Panc1 (cell line): ENCODE measurements around the gene MAP7. TPM values are rescaled to one million over a fixed set of nuclear protein-coding genes. Genes with fewer than 3 reads are reported as not detected.

Experiments
- ATAC-seq: fragments of 200-7000 bp; cut with Tn5 transposase; 2 replicates; pipeline ENCODE4 v1.9.1; 2020; ENCODE audit warnings: mild to moderate bottlenecking, moderate library complexity
- BruUV-seq: library from RNA; stranded (reverse); fragments of 400-500 nt; replicated peaks from 2 replicates; lab custom pipeline; 2021; lab: Mats Ljungman, UMichigan
- CTCF ChIA-PET: fragments of 300-600 bp; sonication (Branson Sonifier 250); formaldehyde crosslinking; loops from one replicate; lab custom pipeline; 2022; ENCODE audit warnings: antibody characterized with exemption; lab: Charles Lee
- POLR2A ChIA-PET: fragments of 300-600 bp; sonication (Branson Sonifier 250); formaldehyde crosslinking; loops from one replicate; lab custom pipeline; 2022; ENCODE audit warnings: antibody characterized with exemption; lab: Charles Lee
- DNase-seq: peaks from one replicate; pipeline ENCODE4 v3.0.0-alpha.2; 2010; ENCODE audit warnings: low read depth, low spot score
- H3K27ac ChIP-seq: 2 replicates; pipeline ENCODE4 v1.5.1; 2011; ENCODE audit warnings: mild to moderate bottlenecking, low read length, inconsistent platforms
- H3K27me3 ChIP-seq: fragments of 200-500 bp; sonication (Bioruptor generic); 2 replicates; pipeline ENCODE4 v1.6.0; 2014; ENCODE audit warnings: low read length, inconsistent platforms; ENCODE audit not compliant: control insufficient read depth, insufficient read depth
- H3K36me3 ChIP-seq: fragments of 200-500 bp; sonication (Bioruptor generic); 2 replicates; pipeline ENCODE4 v1.5.1; 2014; ENCODE audit warnings: inconsistent platforms, mild to moderate bottlenecking, low read length, moderate library complexity; ENCODE audit not compliant: control insufficient read depth, insufficient read depth
- H3K4me1 ChIP-seq: 2 replicates; pipeline ENCODE4 v1.5.1; 2011; ENCODE audit warnings: inconsistent platforms, mild to moderate bottlenecking, low read length, moderate library complexity; ENCODE audit not compliant: control insufficient read depth, insufficient read depth
- H3K4me3 ChIP-seq, 2 experiments: 2 replicates each; pipeline ENCODE4 v1.5.1; 2011 to 2012; ENCODE audit warnings: low read depth in 2 of 2, low read length in 2 of 2, mild to moderate bottlenecking in 2 of 2, inconsistent platforms in 1 of 2, moderate library complexity in 1 of 2
- H3K9me3 ChIP-seq: fragments of 200-500 bp; sonication (Bioruptor generic); 2 replicates; pipeline ENCODE4 v1.5.1; 2014; ENCODE audit warnings: low read depth, mild to moderate bottlenecking, inconsistent platforms, low read length, moderate library complexity; ENCODE audit not compliant: control insufficient read depth, insufficient read depth
- POLR2AphosphoS5 ChIP-seq: IDR thresholded peaks from 2 replicates; pipeline ENCODE4 v1.6.1; 2012; ENCODE audit warnings: mild to moderate bottlenecking, low read depth, low read length, moderate library complexity
- SIN3A ChIP-seq: IDR thresholded peaks from 2 replicates; pipeline ENCODE4 v1.6.1; 2012; ENCODE audit warnings: low read depth, mild to moderate bottlenecking, low read length, moderate library complexity, borderline replicate concordance; ENCODE audit not compliant: insufficient read depth
- TCF7L2 ChIP-seq: IDR thresholded peaks from 2 replicates; pipeline ENCODE4 v1.6.1; 2011; ENCODE audit warnings: mild to moderate bottlenecking, low read depth, low read length, inconsistent platforms
- in situ Hi-C: cut with HindIII; loops from 2 replicates; pipeline ENCODE4 v1.10.0; 2016; ENCODE audit warnings: low sequenced_read_pairs, low pct_unique_long_range_greater_than_20kb
- intact Hi-C: fragments of 100-400 bp; cut with micrococcal nuclease; formaldehyde crosslinking; loops from one replicate; pipeline ENCODE4 v1.10.0; 2022; ENCODE audit not compliant: unreplicated experiment
- total RNA-seq: library from RNA; stranded (reverse); gene quantifications from one replicate; pipeline ENCODE4 v1.2.1, GENCODE V29; 2021; ENCODE audit not compliant: unreplicated experiment
- TF ChIP-seq, protein P1 (sequence below): fragments of 450-650 bp; IDR thresholded peaks from 2 replicates; pipeline ENCODE4 v1.5.1; 2017; ENCODE audit warnings: mild to moderate bottlenecking
- TF ChIP-seq, protein P2 (sequence below), 2 experiments: IDR thresholded peaks; 2 replicates each; pipeline ENCODE4 v1.6.1; 2011 to 2012; ENCODE audit warnings: low read depth in 2 of 2, control low read depth in 1 of 2, low read length in 1 of 2, mild to moderate bottlenecking in 1 of 2, moderate library complexity in 1 of 2; ENCODE audit not compliant: insufficient read depth in 1 of 2

Gene MAP7
- total RNA-seq, 1 experiment from 2014 or later: 1.8 TPM

DNA sequence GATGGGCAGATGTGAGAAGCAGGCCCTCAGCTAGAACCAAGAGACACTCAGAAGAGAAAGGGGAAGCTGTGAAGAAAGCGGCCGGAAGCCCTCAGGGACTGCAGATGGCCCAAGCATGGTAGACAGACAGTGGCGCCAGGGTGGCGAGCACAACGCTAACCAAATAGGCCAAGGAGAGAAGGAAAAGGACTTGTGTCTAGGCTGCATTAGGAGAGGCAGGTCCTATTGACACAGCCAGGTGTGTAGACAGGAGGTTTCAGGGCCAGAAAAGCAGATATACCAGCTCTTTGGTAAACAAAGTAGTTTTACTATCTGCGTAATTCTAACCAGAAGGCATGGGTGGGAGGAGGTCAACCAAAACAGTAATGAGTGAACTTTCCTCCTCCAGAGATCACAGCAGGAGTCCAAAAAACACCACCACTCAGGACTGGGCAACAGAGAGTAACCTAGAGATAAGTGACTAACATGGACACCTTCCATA, 15.8 kb upstream of the MAP7 start:
- Histone ChIP-seq H3K4me3 (no peak overlapping the region), H3K27ac (no peak overlapping the region)
- in situ Hi-C loops: no loop called here

DNA sequence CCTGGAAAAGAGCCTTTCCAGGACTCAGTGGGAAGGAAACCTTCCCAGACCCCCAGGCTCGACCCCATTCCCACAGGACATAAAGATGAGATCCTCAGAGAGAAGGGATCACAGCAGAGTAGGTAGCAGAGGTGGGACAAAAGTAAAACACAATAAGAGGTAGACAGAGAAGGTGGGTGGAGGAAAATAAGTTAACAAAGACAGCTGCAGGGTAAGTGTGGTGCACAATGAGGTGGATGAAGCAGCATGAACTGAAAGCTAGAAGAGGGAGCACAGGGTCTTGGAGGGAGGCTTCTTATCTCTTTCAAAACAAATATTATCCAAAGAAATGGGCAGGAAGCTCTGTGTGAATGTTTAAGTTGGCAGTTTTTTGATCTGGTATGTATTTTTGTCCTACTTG, 14.0 kb upstream of the MAP7 start:
- no peaks in the 10 kb centered on the region for H3K9me3 ChIP-seq
- no peaks in the 10 kb centered on the region for H3K27me3 ChIP-seq
- no peak for DNase-seq
- BruUV-seq: no TSS peak
- ATAC-seq: no peak
- H3K4me3 ChIP-seq: no peak overlapping the region
- TF ChIP-seq, protein P1, sequence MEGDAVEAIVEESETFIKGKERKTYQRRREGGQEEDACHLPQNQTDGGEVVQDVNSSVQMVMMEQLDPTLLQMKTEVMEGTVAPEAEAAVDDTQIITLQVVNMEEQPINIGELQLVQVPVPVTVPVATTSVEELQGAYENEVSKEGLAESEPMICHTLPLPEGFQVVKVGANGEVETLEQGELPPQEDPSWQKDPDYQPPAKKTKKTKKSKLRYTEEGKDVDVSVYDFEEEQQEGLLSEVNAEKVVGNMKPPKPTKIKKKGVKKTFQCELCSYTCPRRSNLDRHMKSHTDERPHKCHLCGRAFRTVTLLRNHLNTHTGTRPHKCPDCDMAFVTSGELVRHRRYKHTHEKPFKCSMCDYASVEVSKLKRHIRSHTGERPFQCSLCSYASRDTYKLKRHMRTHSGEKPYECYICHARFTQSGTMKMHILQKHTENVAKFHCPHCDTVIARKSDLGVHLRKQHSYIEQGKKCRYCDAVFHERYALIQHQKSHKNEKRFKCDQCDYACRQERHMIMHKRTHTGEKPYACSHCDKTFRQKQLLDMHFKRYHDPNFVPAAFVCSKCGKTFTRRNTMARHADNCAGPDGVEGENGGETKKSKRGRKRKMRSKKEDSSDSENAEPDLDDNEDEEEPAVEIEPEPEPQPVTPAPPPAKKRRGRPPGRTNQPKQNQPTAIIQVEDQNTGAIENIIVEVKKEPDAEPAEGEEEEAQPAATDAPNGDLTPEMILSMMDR: no peak
- TF ChIP-seq POLR2AphosphoS5 (no peak), TCF7L2 (no peak), SIN3A (no peak)
- TF ChIP-seq, protein P2, sequence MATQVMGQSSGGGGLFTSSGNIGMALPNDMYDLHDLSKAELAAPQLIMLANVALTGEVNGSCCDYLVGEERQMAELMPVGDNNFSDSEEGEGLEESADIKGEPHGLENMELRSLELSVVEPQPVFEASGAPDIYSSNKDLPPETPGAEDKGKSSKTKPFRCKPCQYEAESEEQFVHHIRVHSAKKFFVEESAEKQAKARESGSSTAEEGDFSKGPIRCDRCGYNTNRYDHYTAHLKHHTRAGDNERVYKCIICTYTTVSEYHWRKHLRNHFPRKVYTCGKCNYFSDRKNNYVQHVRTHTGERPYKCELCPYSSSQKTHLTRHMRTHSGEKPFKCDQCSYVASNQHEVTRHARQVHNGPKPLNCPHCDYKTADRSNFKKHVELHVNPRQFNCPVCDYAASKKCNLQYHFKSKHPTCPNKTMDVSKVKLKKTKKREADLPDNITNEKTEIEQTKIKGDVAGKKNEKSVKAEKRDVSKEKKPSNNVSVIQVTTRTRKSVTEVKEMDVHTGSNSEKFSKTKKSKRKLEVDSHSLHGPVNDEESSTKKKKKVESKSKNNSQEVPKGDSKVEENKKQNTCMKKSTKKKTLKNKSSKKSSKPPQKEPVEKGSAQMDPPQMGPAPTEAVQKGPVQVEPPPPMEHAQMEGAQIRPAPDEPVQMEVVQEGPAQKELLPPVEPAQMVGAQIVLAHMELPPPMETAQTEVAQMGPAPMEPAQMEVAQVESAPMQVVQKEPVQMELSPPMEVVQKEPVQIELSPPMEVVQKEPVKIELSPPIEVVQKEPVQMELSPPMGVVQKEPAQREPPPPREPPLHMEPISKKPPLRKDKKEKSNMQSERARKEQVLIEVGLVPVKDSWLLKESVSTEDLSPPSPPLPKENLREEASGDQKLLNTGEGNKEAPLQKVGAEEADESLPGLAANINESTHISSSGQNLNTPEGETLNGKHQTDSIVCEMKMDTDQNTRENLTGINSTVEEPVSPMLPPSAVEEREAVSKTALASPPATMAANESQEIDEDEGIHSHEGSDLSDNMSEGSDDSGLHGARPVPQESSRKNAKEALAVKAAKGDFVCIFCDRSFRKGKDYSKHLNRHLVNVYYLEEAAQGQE (IDR thresholded peaks at IDR 0.05; ENCODE audit: insufficient read depth in 1 of 2, low read depth in 2 of 2, low read length in 1 of 2): no peak
- no peaks in the 10 kb centered on the region; the same call in 1 of the 2 replicates for H3K36me3 ChIP-seq
- in situ Hi-C loops (no loop called here), intact Hi-C loops (no loop called here)
- ChIA-PET CTCF (no interaction called here), POLR2A (interaction anchor here (0.5 kb wide), 1 partner anchor 21 kb away, joined by 4 read pairs; no protein-coding TSS in a partner anchor)
- H3K27ac ChIP-seq: no peak overlapping the region
- H3K4me1 ChIP-seq: no peaks in the 10 kb centered on the region

More for the DNA sequence above, 15.8 kb upstream of the MAP7 start:
- intact Hi-C loops: no loop called here
- H3K36me3 ChIP-seq: no peaks in the 10 kb centered on the region; the same call in 1 of the 2 replicates
- no peaks in the 10 kb centered on the region for H3K4me1 ChIP-seq
- no peak for DNase-seq
- no peak for ATAC-seq
- POLR2A ChIA-PET: no interaction called here
- no TSS peak for BruUV-seq
- no peaks in the 10 kb centered on the region for H3K27me3 ChIP-seq
- CTCF ChIA-PET: no interaction called here
- H3K9me3 ChIP-seq: peaks cover 2% of the 10 kb centered on the region; the same call in 1 of the 2 replicates
- TF ChIP-seq, protein P1: no peak
- TF ChIP-seq, protein P2 (IDR thresholded peaks at IDR 0.05; ENCODE audit: insufficient read depth in 1 of 2, low read depth in 2 of 2, low read length in 1 of 2): no peak
- no peak for TF ChIP-seq POLR2AphosphoS5
- TF ChIP-seq TCF7L2: no peak
- no peak for TF ChIP-seq SIN3A
